GM19452 (cell line): ENCODE data around the gene BBOX1.
A peak's percentile ranks its signal among the peaks of the same experiment; 100 is the strongest.
"Not testable (repeated sequence)": the region's sequence is repeated elsewhere in the genome, so short reads cannot be mapped to it uniquely, and the experiment has no call there.

Source experiments
- ATAC-seq: cut with Tn5 transposase; IDR thresholded peaks from one replicate; pipeline ENCODE4 v1.9.1; 2021; ENCODE audit not compliant: unreplicated experiment

Gene BBOX1

DNA sequence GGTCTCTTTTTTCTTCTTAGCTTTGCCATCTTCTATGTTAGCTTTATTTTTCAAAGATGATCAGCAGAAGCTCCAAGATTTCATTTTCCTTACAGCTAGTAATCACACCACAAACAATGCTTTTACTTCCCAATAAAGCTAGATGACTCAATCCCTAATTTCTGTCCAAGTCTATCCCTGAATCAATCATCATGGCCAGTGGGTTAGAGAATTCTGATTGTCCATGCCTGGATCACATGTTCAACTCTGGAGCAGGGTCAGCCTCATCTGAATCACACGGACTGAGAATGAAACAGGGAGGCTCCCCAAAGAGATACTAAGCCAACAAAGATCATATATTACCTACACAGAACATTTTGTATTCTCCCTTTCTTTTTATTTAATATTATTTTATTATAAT is 79.6 kb downstream of the BBOX1 start:
- ATAC-seq: no peak

DNA sequence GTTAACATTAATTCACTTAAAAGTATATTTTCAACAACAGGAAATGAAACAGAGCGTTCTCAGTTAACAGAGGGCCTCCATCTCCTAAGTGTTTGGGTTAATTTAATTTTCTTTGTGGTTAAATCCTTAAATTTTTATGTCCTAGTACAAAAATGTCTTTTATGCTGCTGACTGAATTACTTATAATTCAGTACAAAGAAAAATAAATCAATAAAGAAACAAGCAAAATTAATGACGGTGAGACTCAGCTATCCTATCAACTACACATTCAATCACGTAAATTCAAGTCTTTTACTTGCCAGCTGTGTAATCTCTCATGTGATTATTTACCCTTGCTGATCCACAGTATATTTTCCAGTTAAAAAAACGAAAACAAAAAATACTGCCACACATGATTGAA is 81.4 kb downstream of the BBOX1 start:
- ATAC-seq: no peak

- ATAC-seq: no peak
Measured at GRCh38 chr11:27124514-27125264, 84.1 kb downstream of the BBOX1 start.

- no peak for ATAC-seq
Measured at GRCh38 chr11:27129686-27130085, 89.1 kb downstream of the BBOX1 start.

DNA sequence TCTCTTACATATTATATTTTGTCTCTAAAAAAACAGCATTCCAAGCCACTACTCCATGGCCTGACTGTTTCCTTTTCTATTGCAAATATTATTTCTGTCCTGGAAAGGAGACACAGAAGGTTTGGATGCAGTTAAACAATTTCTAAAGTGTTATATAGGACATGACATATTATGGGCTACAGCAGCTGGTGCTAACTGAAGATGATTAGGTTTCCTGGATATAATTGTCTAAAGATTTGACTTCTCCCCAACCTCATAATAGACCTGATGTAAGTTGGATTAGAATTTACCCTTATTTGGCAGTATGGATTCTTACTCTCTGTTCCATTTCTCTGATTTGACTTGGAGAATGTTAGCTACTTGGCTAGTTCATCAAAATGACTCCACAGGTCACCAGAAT is 90.2 kb downstream of the BBOX1 start:
- no peak for ATAC-seq

DNA sequence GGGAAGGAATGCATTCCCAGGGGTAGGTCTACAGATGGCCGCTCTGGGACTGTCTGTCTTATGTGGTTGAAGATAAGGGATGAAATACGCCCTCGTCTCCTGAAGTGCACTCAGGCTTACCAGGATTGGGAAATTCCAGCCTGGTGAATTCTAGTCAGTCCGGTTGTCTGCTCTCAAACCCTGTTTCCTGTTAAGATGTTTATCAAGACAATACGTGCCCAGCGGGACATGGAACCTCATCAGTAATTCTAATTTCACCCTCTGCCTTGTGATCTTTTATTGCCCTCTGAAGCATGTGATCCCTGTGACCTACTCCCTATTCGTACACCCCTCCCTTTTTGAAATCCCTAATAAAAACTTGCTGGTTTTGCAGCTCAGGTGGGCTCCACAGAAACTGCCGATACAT is 95.3 kb downstream of the BBOX1 start:
- not testable (repeated sequence) for ATAC-seq

GRCh38 chr11:27138716-27139115 is 98.1 kb downstream of the BBOX1 start:
- ATAC-seq: no peak

DNA sequence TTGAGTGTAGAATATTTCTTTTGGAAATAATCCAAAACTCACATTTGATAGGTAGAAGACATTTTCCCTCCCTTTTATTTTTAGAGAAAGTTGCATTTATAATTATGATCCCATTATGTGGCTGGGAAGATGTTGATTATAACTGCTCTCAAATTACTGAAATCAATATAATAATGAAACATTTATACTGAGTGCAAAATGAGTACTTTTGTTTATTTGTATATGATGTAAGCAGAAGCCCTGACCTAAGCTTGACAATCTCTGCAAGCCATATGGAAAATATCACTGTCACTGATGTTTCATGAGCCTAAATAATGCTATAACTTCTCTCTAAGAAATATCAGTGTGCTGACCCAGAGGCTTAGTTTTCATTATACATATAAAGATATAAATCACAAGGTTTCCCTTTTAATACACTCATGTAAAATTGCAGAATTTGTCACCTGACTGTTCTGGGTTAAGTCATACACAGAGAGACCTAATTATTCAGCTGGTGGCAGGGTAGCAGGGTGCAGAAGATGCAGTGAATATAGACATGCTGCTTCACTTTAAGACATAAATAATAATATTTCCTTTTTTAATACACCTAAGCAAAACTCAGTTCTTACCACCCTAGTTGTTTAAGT is 99.2 kb downstream of the BBOX1 start:
- no peak for ATAC-seq

GRCh38 chr11:27141576-27141975 is 101.0 kb downstream of the BBOX1 start:
- no peak for ATAC-seq

- ATAC-seq: no peak
Measured at GRCh38 chr11:27147916-27148315, 107.3 kb downstream of the BBOX1 start.

GRCh38 chr11:27148506-27148905 is 107.9 kb downstream of the BBOX1 start:
- no peak for ATAC-seq

DNA sequence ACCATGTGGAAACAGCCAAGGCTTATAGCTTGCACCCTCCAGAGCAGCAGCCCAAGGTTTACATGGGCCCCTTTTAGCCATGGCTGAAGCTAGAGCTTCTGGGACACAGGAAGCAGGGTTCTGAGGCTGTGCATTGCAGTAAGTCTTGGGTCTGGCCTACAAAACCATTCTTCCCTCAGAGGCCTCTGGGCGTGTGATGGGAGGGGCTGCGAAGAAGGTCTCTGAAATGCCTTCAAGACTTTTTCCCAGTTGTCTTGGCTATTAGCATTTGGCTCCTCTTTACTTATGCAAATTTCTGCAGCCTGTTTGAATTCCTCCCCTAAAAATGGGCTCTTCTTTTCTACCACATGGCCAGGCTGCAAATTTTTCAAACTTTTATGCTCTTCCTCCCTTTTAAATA is 109.5 kb downstream of the BBOX1 start:
- ATAC-seq: no peak

DNA sequence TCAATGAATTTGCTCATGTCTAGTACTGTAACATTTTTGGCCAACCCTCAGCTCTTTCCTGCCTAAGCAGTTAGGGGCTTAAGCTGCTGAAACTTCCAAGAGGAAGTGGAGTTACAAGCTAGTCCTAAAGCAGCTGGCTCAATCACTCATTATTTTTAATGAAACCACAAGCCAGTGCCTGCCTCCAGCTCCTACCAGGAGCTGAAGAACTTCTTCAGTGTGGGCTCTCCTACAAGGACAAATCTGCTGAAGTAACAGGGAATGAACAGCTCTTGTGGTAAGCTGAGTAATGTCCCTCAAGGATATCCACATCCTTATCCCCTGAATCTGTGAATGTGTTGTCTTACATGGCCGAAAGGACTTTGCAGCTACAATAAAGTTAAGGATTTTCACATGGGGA is 112.5 kb downstream of the BBOX1 start:
- ATAC-seq: no peak

DNA sequence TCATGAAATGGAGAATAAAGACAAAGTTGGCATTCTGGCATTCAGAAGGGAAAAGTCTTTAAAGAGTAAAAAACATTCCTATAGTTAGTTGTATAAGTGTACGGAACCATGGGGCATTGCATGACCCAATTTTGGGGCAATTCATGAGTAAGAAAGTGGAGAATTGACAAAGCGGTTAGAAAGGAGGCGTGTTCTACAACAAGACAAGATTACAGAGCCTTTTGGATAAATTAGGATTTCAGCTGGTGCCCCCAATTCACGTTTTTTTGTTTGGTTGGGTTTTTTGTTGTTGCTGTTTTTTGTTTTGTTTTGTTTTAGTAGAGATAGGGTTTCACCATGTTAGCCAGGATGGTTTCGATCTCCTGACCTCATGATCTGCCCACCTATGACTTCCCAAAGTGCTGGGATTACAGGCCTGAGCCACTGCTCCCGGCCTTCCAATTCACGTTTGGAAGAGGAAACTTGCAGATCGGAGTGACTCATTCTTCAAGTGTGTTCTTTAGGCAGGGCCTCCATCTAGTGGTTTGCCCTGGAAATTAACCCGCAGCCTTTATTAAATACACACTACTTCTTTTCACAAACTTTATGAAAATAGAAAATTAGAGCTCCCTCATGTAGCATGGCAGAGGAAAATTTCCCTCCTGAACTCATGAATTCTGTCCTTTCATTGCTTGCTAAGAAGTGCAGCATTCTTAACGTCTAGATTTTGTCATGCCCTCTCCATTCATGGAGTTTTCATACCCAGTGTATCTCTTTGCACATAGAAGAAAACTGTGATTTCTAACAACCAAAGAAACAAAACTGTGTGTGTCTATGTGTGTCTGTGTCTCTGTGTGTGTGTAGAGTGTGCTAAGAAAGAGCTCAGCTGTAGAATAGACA is 118.1 kb downstream of the BBOX1 start:
- ATAC-seq: peak; percentile 76

DNA sequence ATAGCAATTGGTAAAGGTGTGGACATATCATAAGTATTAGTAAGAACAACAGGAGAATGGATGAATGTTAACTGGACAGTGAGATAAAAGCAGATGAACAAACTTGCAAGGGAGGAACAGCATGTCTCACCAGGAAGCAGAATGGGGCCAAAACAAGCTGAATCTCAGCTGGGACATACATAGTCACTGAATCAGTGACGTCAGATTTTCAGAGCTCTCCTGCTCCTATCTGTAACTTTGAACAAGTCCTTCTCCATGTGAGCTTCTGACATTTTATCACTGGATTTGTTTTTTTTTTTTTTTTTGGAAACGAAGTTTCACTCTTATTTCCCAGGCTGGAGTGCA is 118.7 kb downstream of the BBOX1 start:
- ATAC-seq: no peak

DNA sequence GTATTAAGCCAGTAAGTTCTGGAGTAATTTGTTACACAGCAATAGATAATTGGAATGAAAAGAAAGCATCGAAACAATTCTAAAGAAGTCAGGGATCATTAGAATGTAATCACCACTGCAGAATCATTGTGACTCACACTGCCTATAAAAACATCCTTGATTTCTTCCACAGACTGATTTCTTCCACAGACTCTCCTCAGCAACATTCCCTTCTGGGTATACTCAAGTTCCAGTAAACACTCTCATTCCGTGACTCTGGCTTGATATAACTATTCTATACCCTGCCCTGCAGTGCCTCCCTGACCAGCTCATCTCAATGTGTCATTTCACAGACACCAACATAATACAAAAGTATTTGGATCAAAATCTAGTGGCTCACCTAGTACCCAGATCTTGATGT is 120.5 kb downstream of the BBOX1 start:
- ATAC-seq: no peak

DNA sequence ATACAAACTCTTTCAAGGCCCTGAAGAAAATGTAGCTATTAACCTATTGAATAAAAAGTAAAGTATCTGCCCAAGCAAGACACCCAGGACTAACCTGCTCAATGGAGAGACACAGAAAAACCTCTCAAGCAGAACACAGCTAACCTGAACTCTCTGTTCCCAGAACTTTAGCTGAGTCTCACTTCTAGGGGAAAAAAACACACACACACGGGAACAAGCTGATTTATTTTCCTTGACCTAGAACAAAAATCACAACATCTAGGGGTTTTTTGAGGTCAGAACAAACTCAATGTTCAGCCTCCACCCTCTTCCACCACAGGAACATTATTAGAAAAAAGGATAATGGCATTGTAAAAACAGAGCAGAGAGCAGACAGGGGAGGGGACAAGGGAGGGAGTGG is 121.6 kb downstream of the BBOX1 start:
- ATAC-seq: no peak

GRCh38 chr11:27166130-27166529 is 125.5 kb downstream of the BBOX1 start:
- no peak for ATAC-seq

DNA sequence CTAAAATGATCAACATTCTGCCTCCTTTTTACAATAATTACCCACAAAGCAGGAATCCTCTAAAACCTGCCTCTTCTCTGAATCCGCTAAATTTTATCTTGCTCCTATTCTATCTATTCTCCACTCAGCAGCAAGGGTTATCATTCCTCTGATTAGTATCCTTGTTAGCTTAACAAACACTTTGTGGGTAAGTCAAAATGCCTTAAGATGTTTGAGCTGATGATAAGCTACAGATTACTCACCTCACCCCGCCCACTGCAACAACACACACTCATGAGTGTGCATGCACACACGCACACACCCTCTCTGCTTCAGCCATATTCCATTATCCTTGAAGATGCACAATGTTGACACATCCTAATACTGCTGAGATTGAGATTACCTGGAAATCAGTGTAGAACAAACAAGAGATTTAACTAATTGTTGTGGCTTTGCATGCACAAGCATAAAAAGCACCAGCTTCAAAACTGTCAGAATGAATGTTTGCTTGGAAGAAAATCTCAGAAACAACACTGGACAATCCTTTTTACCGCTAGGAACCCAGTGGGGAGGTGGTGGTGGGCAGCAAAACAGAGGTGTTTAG is 130.9 kb downstream of the BBOX1 start:
- no peak for ATAC-seq

GRCh38 chr11:27173545-27173944 is 132.9 kb downstream of the BBOX1 start:
- no peak for ATAC-seq

DNA sequence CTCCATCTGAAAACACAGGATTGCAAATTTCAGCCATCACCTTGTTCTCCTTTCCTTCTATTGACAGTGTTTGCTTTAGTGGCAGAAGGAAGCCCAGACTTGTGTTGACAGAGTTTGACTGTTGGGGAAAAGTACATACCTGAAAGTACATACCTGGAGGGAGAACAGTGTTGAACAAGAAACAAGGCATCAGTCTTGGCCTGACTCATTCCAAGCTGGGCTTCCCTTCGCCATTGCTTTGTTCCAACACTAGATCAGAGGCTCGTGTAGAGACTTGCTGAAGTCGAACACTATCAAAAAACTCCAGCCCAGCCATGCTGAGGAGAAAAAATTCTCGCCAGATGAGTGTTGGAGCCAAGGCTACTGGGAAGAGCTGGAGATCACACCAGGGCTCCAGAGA is 133.4 kb downstream of the BBOX1 start:
- no peak for ATAC-seq
